ENCODE data around the gene C4orf33. TPM values are rescaled to one million over a fixed set of nuclear protein-coding genes. Genes with fewer than 3 reads are reported as not detected.

The C4orf33 gene
- 4.2 and 5.2 TPM in 2 replicates for total RNA-seq

GRCh38 chr4:129095811-129096454 is at the start of gene C4orf33:
Gene C4orf33, plus strand, starts transcription at chr4:129096152. Its CDS starts 6,459 bp downstream, at chr4:129102611.

GRCh38 chr4:129093191-129093920 is 2.6 kb upstream of the C4orf33 start, which contains the start of gene SCLT1:
Gene SCLT1, minus strand, starts transcription at chr4:129093539. Its CDS starts 436 bp downstream, at chr4:129093103.

Other genes starting within 250 kb of the C4orf33 start
- 9.2 and 11.9 TPM in 2 replicates for gene SCLT1, start 2.6 kb upstream of the C4orf33 start, total RNA-seq